Ectodermal cell (in vitro differentiated cells): ENCODE results near the gene STOM.
"Not testable (repeated sequence)": the region's sequence is repeated elsewhere in the genome, so short reads cannot be mapped to it uniquely, and the experiment has no call there.

ENCODE experiments used
- H3K27ac ChIP-seq: 2 replicates; pipeline ENCODE4 v1.7.0; 2013; ENCODE audit warnings: mild to moderate bottlenecking, low read depth, low read length; ENCODE audit not compliant: insufficient read depth, poor library complexity, severe bottlenecking
- H3K27me3 ChIP-seq: 2 replicates; pipeline ENCODE4 v1.7.0; 2013; ENCODE audit warnings: mild to moderate bottlenecking, low read length; ENCODE audit not compliant: insufficient read depth, control insufficient read depth, poor library complexity, severe bottlenecking
- H3K36me3 ChIP-seq: one replicate; pipeline ENCODE4 v1.7.0; 2013; ENCODE audit warnings: low read length; ENCODE audit not compliant: control insufficient read depth, insufficient read depth
- H3K4me1 ChIP-seq: one replicate; pipeline ENCODE4 v1.7.0; 2013; ENCODE audit warnings: low read length; ENCODE audit not compliant: control insufficient read depth, insufficient read depth
- H3K4me3 ChIP-seq: 2 replicates; pipeline ENCODE4 v1.7.0; 2013; ENCODE audit warnings: low read depth, low read length, control low read depth; ENCODE audit not compliant: insufficient read depth
- H3K9me3 ChIP-seq: 2 replicates; pipeline ENCODE4 v1.7.0; 2013; ENCODE audit warnings: mild to moderate bottlenecking, low read length, moderate library complexity; ENCODE audit not compliant: control insufficient read depth
- WGBS, 2 experiments: methylation state at CpG; one replicate each; pipeline ENCODE4 v1.1.7; 2013; ENCODE audit warnings: missing lambda C conversion rate in 2 of 2; 5-methylcytosine and 5-hydroxymethylcytosine counted together

STOM gene

GRCh38 chr9:121294866-121295661 lies 75.0 kb downstream of the STOM start:
- Histone ChIP-seq H3K4me3 (no peak overlapping the region), H3K4me1 (peaks cover 16% of the 10 kb centered on the region), H3K9me3 (no peaks in the 10 kb centered on the region), H3K27me3 (peaks cover 2% of the 10 kb centered on the region), H3K27ac (no peak overlapping the region), H3K36me3 (no peaks in the 10 kb centered on the region)
- WGBS, 2 experiments: 95 to 96% methylated on average over 13 of the region's 13 CpGs

GRCh38 chr9:121294151-121294743 lies 75.8 kb downstream of the STOM start:
- WGBS, 2 experiments: 93 to 95% methylated on average over 6 of the region's 6 CpGs

GRCh38 chr9:121292801-121293241 lies 77.2 kb downstream of the STOM start:
- Histone ChIP-seq H3K4me1 (peaks cover 26% of the 10 kb centered on the region), H3K27me3 (no peaks in the 10 kb centered on the region), H3K27ac (no peak overlapping the region), H3K9me3 (no peaks in the 10 kb centered on the region), H3K36me3 (no peaks in the 10 kb centered on the region), H3K4me3 (no peak overlapping the region)
- 71 to 75% methylated on average over 6 of the region's 6 CpGs for WGBS, 2 experiments

More at GRCh38 chr9:121294151-121294743, 75.8 kb downstream of the STOM start:
- Histone ChIP-seq H3K4me1 (peaks cover 23% of the 10 kb centered on the region), H3K27ac (no peak overlapping the region), H3K36me3 (no peaks in the 10 kb centered on the region), H3K9me3 (no peaks in the 10 kb centered on the region), H3K4me3 (no peak overlapping the region), H3K27me3 (no peaks in the 10 kb centered on the region)

- H3K27ac ChIP-seq: no peak overlapping the region
These were observed 78.0 kb downstream of the STOM start for GRCh38 chr9:121292051-121292450.

GRCh38 chr9:121291536-121291935 lies 78.5 kb downstream of the STOM start:
- not testable (repeated sequence) for H3K4me3 ChIP-seq, H3K36me3 ChIP-seq, H3K27ac ChIP-seq, H3K27me3 ChIP-seq, H3K9me3 ChIP-seq
- 93 to 96% methylated on average over 4 of the region's 4 CpGs for WGBS, 2 experiments
- peaks cover 36% of the 10 kb centered on the region for H3K4me1 ChIP-seq

More at GRCh38 chr9:121292051-121292450, 78.0 kb downstream of the STOM start:
- 88 to 97% methylated on average over 1 of the region's 1 CpG for WGBS, 2 experiments
- Histone ChIP-seq H3K9me3 (no peaks in the 10 kb centered on the region), H3K4me1 (peaks cover 32% of the 10 kb centered on the region), H3K27me3 (no peaks in the 10 kb centered on the region), H3K36me3 (no peaks in the 10 kb centered on the region), H3K4me3 (no peak overlapping the region)

GRCh38 chr9:121289772-121290370 lies 80.2 kb downstream of the STOM start:
- H3K36me3 ChIP-seq: no peaks in the 10 kb centered on the region
- H3K27ac ChIP-seq: peak overlapping the region; percentile 61
- WGBS, 2 experiments: 85 to 88% methylated on average over 7 of the region's 7 CpGs
- H3K9me3 ChIP-seq: no peaks in the 10 kb centered on the region
- H3K4me1 ChIP-seq: peaks cover 43% of the 10 kb centered on the region
- no peak overlapping the region for H3K4me3 ChIP-seq
- H3K27me3 ChIP-seq: no peaks in the 10 kb centered on the region

GRCh38 chr9:121289026-121289771 lies 80.9 kb downstream of the STOM start:
- Histone ChIP-seq H3K36me3 (no peaks in the 10 kb centered on the region), H3K4me3 (no peak overlapping the region), H3K27me3 (no peaks in the 10 kb centered on the region), H3K9me3 (no peaks in the 10 kb centered on the region), H3K27ac (peak overlapping the region; percentile 61), H3K4me1 (peaks cover 48% of the 10 kb centered on the region)
- 10 to 14% methylated on average over 10 of the region's 10 CpGs for WGBS, 2 experiments
